Stimulated activated effector memory CD8-positive, alpha-beta T cell treated with anti-CD3 and anti-CD28 coated beads, Interleukin-12 subunit alpha, Interleukin-12 subunit beta, amount 100 ng/mL, for 72 hours (primary cell): ENCODE results near the gene KRTAP5-4.
"Not testable (repeated sequence)": the region's sequence is repeated elsewhere in the genome, so short reads cannot be mapped to it uniquely, and the experiment has no call there.

Experiments used
- ATAC-seq: fragments of 150-1000 bp; cut with Tn5 transposase; 2 replicates; pipeline ENCODE4 v1.10.0; 2021
- DNase-seq, 2 donors: peaks; one replicate each; pipeline ENCODE4 v3.0.0; 2021 to 2022; ENCODE audit warnings: low spot score in 2 of 2
- H3K27ac Mint-ChIP-seq: one replicate; pipeline ENCODE4 v1.8.0; 2022; ENCODE audit warnings: mild to moderate bottlenecking, mixed read lengths
- H3K36me3 Mint-ChIP-seq: one replicate; pipeline ENCODE4 v1.8.0; 2022; ENCODE audit warnings: mild to moderate bottlenecking, mixed read lengths
- H3K4me1 Mint-ChIP-seq: one replicate; pipeline ENCODE4 v1.8.0; 2022; ENCODE audit warnings: mixed read lengths
- H3K4me3 Mint-ChIP-seq: one replicate; pipeline ENCODE4 v1.8.0; 2022; ENCODE audit warnings: mild to moderate bottlenecking, mixed read lengths
- H3K9me3 Mint-ChIP-seq: one replicate; pipeline ENCODE4 v1.8.0; 2022; ENCODE audit warnings: mixed read lengths

KRTAP5-4 gene

GRCh38 chr11:1630271-1630670, 8.3 kb upstream of the KRTAP5-4 start:
- peaks cover 18% of the 10 kb centered on the region for H3K4me1 Mint-ChIP-seq
- H3K4me3 Mint-ChIP-seq = no peak overlapping the region
- ATAC-seq (no peak), DNase-seq (no peak)
- no peaks in the 10 kb centered on the region for H3K36me3 Mint-ChIP-seq
- H3K9me3 Mint-ChIP-seq = no peaks in the 10 kb centered on the region
- no peak overlapping the region for H3K27ac Mint-ChIP-seq

DNA sequence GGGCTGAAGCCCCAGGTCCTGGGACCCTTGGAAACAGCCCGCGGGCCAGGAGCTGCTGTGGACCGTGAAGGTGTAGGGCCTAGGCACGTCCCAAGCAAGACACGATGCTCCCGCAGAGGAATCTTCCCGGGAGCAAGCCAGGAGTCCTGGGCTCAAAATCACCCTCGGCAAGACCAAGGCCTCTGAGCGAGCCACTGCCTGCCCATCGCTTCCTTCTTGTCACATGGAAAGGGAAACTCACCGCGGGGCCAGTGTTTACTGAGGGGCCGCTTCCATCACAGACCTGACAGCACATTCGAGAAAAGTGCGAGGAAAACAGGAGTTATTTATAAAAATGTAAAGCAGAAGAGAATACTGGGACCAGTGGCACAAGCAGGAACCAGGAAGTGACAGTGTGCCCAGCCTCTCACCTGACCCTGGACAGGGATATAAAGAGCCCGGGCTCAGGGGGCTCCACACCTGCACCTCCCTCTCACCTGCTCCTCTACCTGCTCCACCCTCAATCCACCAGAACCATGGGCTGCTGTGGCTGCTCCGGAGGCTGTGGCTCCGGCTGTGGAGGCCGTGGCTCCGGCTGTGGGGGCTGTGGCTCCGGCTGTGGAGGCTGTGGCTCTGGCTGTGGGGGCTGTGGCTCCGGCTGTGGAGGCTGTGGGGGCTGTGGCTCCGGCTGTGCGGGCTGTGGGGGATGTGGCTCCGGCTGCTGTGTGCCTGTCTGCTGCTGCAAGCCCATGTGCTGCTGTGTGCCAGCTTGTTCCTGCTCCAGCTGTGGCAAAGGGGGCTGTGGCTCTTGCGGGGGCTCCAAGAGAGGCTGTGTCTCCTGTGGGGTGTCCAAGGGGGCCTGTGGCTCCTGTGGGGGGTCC, 7.6 kb upstream of the KRTAP5-4 start, which contains the start of gene KRTAP5-5:
TSS of gene KRTAP5-5 (plus strand) at position 450 of the 860 bp plus-strand sequence. CDS start at position 516, 66 bp downstream.
- H3K9me3 Mint-ChIP-seq = no peaks in the 10 kb centered on the region
- no peak within 1 kb of the TSS for H3K27ac Mint-ChIP-seq
- DNase-seq = no peak
- no peak within 1 kb of the TSS for H3K4me3 Mint-ChIP-seq
- H3K4me1 Mint-ChIP-seq = peaks cover 18% of the 10 kb centered on the region
- no peaks in the 10 kb centered on the region for H3K36me3 Mint-ChIP-seq
- no peak for ATAC-seq

DNA sequence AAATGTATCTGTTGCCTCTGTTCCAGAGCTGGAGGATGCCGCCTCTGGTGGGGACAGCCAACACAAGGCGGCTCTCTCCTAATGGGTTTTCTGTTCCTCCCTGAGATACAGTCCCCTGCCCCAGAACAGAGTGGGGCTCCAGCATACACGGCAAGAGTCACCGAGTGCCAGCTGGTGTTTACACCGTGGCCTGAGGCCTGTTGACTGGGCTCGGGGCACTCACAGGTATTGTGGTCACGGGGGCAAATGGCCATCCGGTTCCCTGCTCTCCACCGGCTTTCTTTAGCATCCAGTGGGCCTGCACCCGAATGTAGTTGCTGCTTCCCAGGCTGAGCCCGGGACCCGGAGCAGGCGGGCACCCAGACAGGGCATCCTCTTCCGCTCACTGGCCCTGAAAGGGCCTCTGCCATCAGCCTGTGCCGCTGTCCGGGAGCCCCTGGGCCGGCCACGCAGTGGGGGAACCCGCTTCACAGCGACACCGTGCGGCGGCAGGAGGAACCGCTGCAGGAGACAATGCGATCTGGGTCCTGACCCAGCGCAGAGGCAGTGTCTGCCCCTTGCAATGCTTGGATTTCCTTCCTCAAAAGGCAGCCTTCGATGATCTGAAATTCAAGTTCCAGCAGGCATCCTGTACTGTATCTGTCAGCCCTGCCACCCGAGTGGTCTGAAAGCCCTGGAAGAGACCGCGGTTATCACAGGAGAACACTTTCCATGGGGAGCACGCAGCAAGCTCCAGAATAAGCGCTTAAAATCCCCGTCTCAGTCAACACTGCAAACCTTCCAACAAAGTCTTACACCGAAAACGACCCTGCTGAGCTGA, 6.8 kb upstream of the KRTAP5-4 start:
- ATAC-seq (peak; percentile 84), DNase-seq (peak; percentile 78 to 81)
- Mint-ChIP-seq H3K4me1 (peaks cover 18% of the 10 kb centered on the region), H3K27ac (no peak overlapping the region), H3K9me3 (no peaks in the 10 kb centered on the region), H3K4me3 (no peak overlapping the region), H3K36me3 (no peaks in the 10 kb centered on the region)

DNA sequence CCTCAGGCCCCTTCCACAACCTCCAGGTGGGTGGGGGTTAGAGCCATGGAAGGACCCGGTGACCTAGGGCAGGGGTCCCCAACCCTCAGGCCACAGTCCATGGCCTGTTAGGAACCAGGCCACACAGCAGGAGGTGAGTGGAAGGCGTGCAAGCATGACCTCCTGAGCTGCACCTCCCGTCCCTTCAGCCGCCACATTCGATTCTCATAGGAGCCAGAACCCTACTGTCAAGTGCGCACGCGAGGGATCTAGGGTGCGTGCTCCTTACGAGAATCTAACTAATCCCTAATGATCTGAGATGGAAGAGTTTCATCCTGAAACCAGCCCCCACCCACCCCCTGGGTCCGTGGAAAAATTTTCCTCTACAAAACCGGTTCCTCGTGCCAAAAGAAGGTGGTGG, 3.6 kb upstream of the KRTAP5-4 start:
- ATAC-seq = no peak
- DNase-seq = no peak
- H3K4me3 Mint-ChIP-seq = no peak overlapping the region
- H3K4me1 Mint-ChIP-seq = peaks cover 7% of the 10 kb centered on the region
- no peak overlapping the region for H3K27ac Mint-ChIP-seq
- H3K9me3 Mint-ChIP-seq = no peaks in the 10 kb centered on the region
- no peaks in the 10 kb centered on the region for H3K36me3 Mint-ChIP-seq

GRCh38 chr11:1624621-1625020, 2.7 kb upstream of the KRTAP5-4 start:
- Mint-ChIP-seq H3K27ac (no peak overlapping the region), H3K9me3 (no peaks in the 10 kb centered on the region), H3K4me3 (no peak overlapping the region), H3K36me3 (no peaks in the 10 kb centered on the region), H3K4me1 (peaks cover 10% of the 10 kb centered on the region)
- ATAC-seq (no peak), DNase-seq (no peak)

- H3K36me3 Mint-ChIP-seq = no peaks in the 10 kb centered on the region
- ATAC-seq (no peak), DNase-seq (no peak)
- peaks cover 8% of the 10 kb centered on the region for H3K4me1 Mint-ChIP-seq
- no peak overlapping the region for H3K4me3 Mint-ChIP-seq
- no peak overlapping the region for H3K27ac Mint-ChIP-seq
- H3K9me3 Mint-ChIP-seq = no peaks in the 10 kb centered on the region
These were observed 1.8 kb upstream of the KRTAP5-4 start for GRCh38 chr11:1623716-1624115.

- Mint-ChIP-seq H3K9me3 (no peaks in the 10 kb centered on the region), H3K4me3 (peak overlapping the region; percentile 32), H3K36me3 (no peaks in the 10 kb centered on the region), H3K27ac (peak overlapping the region; percentile 45), H3K4me1 (peaks cover 8% of the 10 kb centered on the region)
- ATAC-seq = peak; percentile 96
- no peak for DNase-seq
These were observed 2.5 kb downstream of the KRTAP5-4 start for GRCh38 chr11:1619449-1619848.

- no peak overlapping the region for H3K4me3 Mint-ChIP-seq
These were observed 3.7 kb downstream of the KRTAP5-4 start for GRCh38 chr11:1618231-1618630.

GRCh38 chr11:1608363-1608762, 13.6 kb downstream of the KRTAP5-4 start, which contains the start of gene KRTAP5-3:
Gene KRTAP5-3, minus strand, starts transcription at chr11:1608463. Its CDS starts 78 bp downstream, at chr11:1608385.
- ATAC-seq = no peak
- Mint-ChIP-seq H3K27ac (no peak within 1 kb of the TSS), H3K4me1 (peaks cover 15% of the 10 kb centered on the region), H3K4me3 (no peak within 1 kb of the TSS), H3K36me3 (no peaks in the 10 kb centered on the region), H3K9me3 (no peaks in the 10 kb centered on the region)
- no peak for DNase-seq

More at GRCh38 chr11:1618231-1618630, 3.7 kb downstream of the KRTAP5-4 start:
- H3K27ac Mint-ChIP-seq = no peak overlapping the region
- no peak for ATAC-seq
- no peak for DNase-seq
- no peaks in the 10 kb centered on the region for H3K9me3 Mint-ChIP-seq
- peaks cover 8% of the 10 kb centered on the region for H3K4me1 Mint-ChIP-seq
- H3K36me3 Mint-ChIP-seq = no peaks in the 10 kb centered on the region

- not testable (repeated sequence) for H3K27ac Mint-ChIP-seq, H3K9me3 Mint-ChIP-seq, ATAC-seq, DNase-seq, H3K36me3 Mint-ChIP-seq, H3K4me3 Mint-ChIP-seq
- H3K4me1 Mint-ChIP-seq = peaks cover 15% of the 10 kb centered on the region
These were observed 14.0 kb downstream of the KRTAP5-4 start for GRCh38 chr11:1607901-1608300.

- not testable (repeated sequence) for ATAC-seq, H3K36me3 Mint-ChIP-seq, H3K4me3 Mint-ChIP-seq, H3K9me3 Mint-ChIP-seq, H3K27ac Mint-ChIP-seq, DNase-seq
- peaks cover 15% of the 10 kb centered on the region for H3K4me1 Mint-ChIP-seq
These were observed 14.6 kb downstream of the KRTAP5-4 start for GRCh38 chr11:1607156-1607845.

GRCh38 chr11:1605923-1606322, 16.0 kb downstream of the KRTAP5-4 start:
- ATAC-seq = peak; percentile 85
- Mint-ChIP-seq H3K4me1 (peaks cover 15% of the 10 kb centered on the region), H3K27ac (peak overlapping the region; percentile 78)
- not testable (repeated sequence) for H3K36me3 Mint-ChIP-seq, H3K4me3 Mint-ChIP-seq, H3K9me3 Mint-ChIP-seq, DNase-seq

- Mint-ChIP-seq H3K4me3 (no peak overlapping the region), H3K27ac (no peak overlapping the region), H3K36me3 (no peaks in the 10 kb centered on the region), H3K9me3 (no peaks in the 10 kb centered on the region), H3K4me1 (peaks cover 15% of the 10 kb centered on the region)
- ATAC-seq (no peak), DNase-seq (no peak)
These were observed 17.2 kb downstream of the KRTAP5-4 start for GRCh38 chr11:1604711-1605110.

- no peak overlapping the region for H3K27ac Mint-ChIP-seq
- peaks cover 15% of the 10 kb centered on the region for H3K4me1 Mint-ChIP-seq
- no peaks in the 10 kb centered on the region for H3K9me3 Mint-ChIP-seq
- ATAC-seq (no peak), DNase-seq (no peak)
- no peaks in the 10 kb centered on the region for H3K36me3 Mint-ChIP-seq
- H3K4me3 Mint-ChIP-seq = no peak overlapping the region
These were observed 17.8 kb downstream of the KRTAP5-4 start for GRCh38 chr11:1604181-1604580.

GRCh38 chr11:1603629-1604028, 18.3 kb downstream of the KRTAP5-4 start:
- no peak overlapping the region for H3K27ac Mint-ChIP-seq
- no peak overlapping the region for H3K4me3 Mint-ChIP-seq
- H3K36me3 Mint-ChIP-seq = no peaks in the 10 kb centered on the region
- DNase-seq (no peak), ATAC-seq (no peak)
- H3K9me3 Mint-ChIP-seq = no peaks in the 10 kb centered on the region
- H3K4me1 Mint-ChIP-seq = peaks cover 20% of the 10 kb centered on the region
